Measurements from ENCODE around the gene SLC44A1.

The SLC44A1 gene

DNA sequence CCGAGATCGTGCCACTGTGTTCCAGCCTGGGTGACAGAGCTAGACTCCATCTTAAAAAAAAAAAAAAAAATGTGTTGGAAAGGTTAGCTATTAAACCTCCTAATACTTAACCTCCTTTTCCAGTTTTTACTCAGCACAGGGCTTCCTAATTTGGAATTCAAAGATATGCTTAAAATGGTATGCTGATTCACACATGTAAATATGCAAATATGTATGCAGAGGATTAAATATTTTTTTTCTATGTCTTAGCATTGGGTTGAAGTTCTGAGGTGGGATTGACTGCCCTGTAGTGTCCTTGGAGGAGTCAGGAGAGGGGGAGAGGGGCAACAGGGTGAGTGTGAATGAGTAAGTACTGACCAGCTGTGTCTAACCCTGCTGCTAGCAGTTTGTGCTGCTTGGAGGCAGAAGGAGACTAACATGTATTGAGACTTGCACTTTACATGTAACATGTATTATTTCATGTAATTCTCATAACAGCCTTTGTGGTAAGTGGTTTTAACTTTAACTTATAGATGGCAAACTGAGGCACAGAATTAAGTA lies 63.2 kb downstream of the SLC44A1 start:
- DNase-seq: no peak

DNA sequence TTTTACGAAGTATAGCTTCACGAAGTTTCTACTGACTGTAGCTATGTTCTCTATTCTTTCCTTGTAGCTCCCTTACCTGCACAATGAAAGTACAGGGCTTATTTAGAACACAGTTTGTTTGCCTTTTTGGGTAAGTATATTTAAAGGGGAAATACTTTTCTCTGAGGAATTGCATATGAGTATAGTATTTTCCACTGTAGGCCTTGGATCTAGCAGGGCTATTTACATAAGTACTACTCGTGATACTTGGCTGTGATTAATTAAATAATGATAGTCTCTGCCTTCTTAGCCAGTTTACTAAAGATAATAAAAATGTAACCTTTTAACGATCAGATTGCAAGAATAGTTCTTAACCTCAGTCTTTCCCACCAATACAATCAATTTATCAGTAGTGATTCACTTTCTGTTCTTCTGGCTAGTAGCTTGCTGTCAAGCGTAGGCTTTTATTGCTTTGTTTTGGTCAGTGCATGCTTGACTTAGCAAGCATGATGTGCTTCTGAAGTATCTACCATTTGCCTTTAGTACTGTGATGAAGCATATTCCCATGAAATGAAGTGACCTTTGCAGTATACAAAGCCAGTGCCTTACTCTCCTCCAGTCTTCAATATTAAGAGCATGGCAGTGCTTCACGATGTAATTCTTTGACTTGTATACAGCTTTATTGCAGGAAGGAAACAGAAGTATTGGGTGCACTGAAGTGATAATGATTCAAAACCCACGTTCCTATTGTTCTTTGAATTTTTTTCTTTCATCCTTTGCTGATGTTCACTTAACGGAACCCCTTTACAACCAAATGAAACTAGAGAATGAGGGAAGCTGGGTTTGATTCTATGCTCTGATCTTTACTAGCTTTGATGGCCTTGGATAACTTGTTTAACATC lies 64.2 kb downstream of the SLC44A1 start:
- no peak for DNase-seq

- no peak for DNase-seq
Observed at GRCh38 chr9:105309531-105309931, 65.1 kb downstream of the SLC44A1 start.

DNA sequence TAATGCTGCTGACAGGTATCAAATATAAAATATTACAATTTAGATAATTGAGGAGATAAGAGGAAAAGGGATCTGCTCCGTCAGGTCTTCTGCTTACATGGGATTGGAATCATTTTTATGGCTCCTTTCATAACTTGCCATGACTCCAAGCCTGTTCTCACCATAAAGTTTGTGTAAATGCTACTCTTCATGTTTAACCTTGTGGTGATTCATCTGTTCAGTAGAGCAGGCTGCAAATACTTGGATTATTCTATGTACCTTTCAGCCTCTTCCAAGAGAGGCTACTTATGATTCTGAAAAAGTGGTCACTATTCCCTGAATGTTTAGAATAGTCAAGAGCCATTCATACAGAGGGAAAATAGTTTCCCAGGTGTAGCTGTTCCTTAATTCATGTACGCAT lies 66.9 kb downstream of the SLC44A1 start:
- no peak for DNase-seq

DNA sequence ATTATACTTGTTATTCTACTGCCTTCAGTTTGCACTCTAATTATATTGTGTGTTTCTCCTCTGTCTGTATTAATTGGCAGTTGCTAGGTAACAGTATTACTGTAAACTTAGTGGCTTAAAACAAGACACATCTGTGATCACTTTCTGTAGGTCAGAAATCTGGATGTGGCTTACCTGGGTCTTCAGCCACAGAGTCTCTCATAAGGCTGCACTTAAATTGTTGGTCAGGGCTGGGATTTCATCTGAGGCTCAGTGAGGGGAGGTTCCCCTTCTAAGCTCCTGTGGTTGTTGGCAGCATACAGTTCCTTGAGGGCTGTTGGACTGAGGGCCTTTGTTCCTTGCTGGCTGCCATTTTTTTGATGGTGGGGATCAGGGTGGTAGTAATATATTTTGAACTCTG lies 68.8 kb downstream of the SLC44A1 start:
- no peak for DNase-seq

DNA sequence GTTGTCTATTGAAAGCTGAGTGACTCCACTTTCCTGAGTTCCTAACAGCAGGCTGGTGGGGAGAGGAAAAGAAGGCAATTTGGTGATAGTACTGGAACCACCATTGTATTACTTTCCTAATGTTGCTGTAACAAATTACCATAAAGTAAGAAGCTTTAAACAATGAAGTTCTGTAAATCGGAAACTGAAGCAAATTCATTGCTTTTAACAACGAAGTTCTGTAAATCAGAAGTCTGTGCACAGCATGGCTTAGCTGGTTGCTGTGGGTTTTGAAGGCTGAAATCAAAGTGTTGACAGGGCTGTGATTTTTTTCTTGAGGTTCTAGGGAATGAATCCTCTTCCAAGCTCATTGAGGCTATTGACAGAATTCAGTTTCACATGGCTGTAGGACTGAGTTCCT lies 72.3 kb downstream of the SLC44A1 start:
- no peak for DNase-seq

- no peak for DNase-seq
Observed at GRCh38 chr9:105318729-105319191, 74.3 kb downstream of the SLC44A1 start.

DNA sequence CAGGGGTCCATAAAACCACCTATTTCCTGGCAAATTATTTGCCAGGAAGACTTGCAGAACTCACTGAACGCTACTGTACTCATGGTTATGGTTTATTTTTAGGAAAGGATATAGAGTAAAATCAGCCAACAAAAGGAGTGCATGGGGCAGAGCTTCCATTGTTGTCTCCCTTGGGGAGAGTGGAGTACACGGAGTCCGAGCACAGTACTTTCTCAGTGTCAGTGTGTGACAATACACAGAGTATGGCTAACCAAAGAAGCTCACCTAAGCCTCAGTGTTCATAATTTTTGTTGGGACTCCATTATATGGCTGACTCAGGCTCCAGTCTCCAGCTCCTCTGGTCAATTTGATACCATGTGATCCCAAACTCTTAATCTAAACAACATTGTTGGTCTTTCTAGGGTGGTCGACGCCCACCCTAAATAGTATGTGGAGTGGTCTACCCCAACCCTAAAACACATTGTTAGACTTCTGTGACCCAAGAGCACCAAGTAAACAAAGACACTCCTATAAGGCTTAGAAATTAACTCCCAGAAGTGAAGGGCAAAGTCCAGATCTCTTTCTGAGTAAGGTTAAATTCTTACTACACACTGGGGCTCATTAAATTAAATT lies 74.9 kb downstream of the SLC44A1 start:
- no peak for DNase-seq

- DNase-seq: no peak
Observed at GRCh38 chr9:105320568-105320967, 76.1 kb downstream of the SLC44A1 start.

DNA sequence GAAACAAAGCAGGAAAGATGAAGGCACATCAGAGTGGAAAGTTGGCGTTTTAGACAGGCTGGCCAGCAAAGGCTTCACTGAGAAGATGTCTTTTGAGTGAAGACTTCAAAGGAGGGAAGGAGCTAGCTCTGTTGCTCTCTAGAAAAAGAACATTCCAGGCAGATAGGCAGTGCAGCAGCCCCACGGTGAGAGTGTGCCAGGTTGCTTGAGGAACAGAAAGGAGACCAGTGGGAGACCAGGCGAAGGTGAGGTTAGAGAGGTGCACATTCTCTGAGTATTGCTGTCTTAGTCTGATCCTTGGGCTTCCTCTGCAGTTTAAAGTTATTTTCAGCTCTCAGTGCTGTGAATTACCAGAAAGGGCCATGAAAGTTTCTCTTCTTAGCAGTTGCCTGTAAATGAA lies 83.8 kb downstream of the SLC44A1 start:
- no peak for DNase-seq

DNA sequence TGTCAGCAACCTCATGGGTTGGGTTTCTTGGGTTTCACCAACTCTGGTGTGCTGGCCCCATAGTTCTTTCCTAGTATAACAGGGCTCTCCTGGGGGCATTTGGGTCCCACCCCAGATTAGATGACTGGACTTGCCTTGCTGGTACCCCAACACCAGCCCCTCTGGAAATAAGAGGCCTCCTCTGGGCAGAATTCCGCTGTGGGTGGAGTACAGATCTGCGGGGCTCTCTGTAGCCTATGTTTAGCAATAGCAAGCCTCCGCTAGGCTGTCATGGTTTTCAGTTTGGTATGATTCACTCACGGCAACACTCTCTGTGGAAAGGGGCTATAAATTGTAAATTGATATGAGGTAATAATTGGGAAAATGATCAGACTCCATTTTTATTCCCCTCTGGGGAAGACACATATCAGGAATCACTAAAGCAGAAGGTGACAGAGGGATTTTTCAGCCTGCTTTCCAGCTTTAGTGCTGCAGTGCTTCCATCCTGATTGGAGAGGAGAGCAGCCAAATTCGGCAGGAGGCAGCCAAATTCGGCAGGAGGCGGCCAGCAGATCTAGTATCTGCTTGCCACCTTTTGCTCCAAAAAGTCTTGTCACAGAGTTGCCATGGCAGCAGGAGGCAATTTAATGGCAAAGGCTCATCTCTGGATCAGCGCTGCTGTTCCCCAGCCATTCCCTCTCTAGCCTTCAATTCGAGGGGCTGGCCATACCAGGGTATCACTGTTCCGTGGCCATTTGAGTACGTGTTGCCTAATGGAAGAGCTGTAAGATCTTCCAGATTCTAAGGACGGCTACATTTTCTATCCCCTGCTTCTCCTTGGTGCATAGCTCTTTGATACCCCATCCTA lies 84.6 kb downstream of the SLC44A1 start:
- no peak for DNase-seq

GRCh38 chr9:105329719-105330062 lies 85.2 kb downstream of the SLC44A1 start:
- DNase-seq: no peak

DNA sequence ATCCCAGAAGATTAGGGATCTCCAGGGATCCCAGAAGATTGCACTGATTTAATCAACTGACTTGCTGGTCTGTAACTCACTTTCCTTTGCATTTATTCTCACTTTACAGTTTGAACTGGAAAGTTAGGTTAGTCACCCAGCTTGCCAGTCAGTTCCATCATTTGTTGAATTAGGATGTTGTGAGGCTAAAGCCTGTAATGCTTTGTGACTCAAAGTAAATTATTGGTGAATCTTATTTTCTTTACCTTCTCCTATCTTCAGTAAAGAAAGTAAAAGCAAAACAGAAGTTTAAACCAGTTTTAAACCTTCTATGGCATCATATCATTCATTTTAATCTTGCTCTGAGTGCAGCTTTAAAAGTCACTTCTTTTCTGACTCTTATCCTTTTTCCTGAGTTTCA lies 85.8 kb downstream of the SLC44A1 start:
- DNase-seq: no peak

DNA sequence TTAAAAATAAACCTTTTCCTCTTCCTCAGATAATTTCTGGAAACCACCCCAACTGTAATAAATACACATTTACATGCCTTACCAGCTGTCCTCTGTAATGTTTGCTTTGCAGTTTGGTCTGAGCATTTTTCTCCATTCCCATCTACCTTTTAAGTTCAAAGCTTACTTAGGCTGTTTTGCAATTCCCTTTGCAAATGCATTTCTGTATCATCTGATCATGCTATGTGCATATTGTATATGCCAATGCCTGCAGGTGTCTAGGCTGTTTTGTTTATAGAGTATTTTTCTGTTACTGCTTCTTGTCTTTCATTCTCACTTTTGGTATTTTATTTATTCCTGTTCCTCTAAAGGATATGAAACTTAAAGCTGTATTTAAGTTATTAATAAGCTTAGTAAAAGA lies 86.3 kb downstream of the SLC44A1 start:
- no peak for DNase-seq

DNA sequence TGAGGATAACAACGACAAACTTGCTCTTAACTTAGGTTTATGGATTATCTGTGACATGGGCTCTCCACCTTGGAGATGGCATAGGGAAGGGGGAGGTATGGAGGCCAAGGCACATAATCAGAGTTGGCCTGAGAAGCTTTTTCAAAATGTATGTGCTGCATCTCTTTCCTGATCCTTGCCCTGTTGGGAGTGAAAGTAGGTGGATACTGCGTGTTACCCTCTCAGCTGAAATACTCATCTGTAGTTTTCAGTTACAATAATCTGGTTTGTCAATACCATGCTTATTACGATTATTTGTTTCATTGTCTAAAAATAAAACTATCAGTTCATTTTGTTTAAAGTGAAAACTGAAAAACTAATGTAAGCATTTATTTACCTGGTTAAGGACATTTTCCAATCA lies 86.7 kb downstream of the SLC44A1 start:
- DNase-seq: no peak

DNA sequence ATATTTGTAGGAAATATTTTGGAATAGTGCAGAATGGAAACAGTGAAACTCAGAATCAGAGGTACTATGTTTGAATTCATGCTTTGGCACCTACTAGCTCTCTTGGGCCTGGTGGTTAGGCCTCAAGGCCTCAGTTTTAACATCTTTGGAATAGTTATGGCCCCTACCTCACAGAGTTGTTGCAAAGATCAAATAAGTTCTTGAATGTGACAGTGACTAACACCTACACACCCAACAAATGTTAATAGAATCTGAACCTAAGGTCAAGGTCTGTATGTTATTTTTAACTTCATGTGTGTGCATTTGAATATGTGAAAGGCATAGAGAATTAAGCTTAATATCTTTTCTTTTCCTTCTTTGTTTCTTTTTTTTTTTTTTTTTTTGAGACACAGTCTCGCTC lies 87.3 kb downstream of the SLC44A1 start:
- DNase-seq: no peak

DNA sequence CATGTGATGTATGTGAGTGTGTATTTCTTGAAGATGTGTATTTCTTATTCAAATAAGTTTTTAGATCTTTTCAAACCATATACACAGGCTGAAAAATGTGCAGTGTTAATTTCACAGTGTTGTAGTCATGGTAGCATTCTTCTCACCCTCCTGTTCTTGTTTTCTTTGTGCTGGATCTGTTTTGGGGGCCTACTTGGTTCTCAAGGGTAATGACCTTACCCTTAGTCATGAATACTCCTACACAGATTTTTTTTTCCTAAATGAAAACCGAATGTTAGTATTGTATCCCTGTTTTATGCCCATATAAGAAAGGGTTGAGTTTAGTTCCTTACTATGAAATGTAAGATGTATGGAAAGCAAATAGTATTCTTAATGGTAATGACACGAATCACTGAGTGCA lies 88.0 kb downstream of the SLC44A1 start:
- DNase-seq: no peak

DNA sequence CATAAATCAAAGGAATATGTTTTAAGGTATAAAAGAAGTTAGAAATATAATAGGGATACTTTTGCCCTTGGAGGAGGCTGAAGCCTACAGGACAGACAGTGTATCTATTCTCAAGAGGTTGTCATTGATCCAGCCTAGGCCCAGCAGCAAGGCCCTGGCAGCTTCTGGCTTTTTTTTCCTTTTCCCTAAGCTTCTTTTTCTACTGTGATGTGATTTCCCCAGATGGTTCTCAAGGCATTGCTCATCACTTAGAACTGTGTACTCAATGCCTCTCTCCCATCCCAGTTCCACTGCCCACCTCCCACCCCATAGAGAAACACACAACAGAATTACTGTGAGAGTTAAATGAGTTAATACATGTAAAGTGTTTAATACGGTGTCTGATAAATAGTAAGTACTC lies 88.6 kb downstream of the SLC44A1 start:
- DNase-seq: no peak

- DNase-seq: no peak
Observed at GRCh38 chr9:105333811-105334210, 89.4 kb downstream of the SLC44A1 start.

GRCh38 chr9:105338308-105338707 lies 93.9 kb downstream of the SLC44A1 start:
- no peak for DNase-seq

DNA sequence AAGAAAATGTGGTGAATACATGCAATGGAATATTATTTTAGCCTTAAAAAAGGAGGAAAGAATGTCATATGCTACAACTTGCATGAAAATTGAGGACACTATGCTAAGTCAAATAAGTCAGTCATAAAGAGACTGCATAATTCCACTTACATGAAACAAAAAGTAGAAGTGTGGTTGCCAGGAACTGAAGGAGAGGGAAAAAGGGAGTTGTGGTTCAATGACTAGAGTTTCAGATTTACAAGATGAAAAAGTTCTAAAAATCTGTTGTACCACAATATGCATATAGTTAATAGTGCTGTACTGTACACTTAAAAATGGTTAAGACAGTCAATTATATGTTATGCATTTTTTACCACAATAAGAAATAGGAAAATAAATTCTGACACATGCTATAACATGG lies 95.4 kb downstream of the SLC44A1 start:
- no peak for DNase-seq

DNA sequence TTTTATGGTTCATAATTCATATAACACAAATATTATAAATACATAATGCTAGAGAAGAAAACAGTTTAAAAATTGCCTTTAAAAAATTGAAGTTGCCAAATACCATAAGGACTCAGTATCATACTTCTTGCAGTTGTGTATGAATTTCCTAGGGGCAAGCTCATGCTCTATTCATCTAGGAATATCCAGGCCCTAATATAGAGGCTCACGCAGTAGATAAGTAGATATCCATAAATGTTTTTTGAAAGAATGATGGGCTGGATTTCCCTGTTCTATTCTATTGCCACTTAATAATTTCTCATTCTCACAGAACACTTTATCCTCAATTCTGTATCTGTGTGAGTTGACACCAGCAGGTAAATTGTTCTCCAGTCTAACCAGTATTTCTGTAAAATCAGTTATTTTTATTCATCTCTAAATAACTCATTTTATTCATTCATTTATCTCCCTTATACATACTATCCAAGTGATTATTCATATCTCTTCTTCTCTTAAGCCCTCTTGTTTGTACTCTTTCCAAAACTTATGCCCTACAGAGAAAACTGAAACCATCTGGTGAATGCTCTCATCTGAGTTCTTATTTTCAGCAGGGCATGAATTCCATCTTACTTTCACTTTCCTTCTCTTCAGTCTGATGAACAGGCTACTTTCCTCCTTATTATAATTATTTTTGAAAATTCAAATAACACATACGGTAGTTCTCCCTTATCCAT lies 97.1 kb downstream of the SLC44A1 start:
- DNase-seq: peak in 1 of 2 donors; percentile 2

DNA sequence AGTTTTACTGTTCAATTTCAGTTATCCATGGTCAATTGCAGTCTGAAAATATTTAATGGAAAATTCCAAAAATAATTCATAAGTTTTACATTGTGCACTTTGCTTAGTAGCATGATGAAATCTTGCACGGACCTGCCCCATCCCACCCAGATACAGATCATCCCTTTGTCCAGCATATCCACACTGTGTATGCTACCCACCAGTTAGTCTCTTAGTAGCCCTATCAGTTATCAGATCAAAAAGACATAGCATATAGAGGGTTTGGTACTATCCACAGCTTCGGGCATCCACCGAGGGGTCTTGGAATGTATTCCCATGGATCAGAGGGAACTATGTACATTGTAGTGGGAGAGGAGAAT lies 97.7 kb downstream of the SLC44A1 start:
- DNase-seq: no peak
